Measurements from ENCODE around the gene SLC24A4. TPM values are rescaled to one million over a fixed set of nuclear protein-coding genes. Genes with fewer than 3 reads are reported as not detected.

The SLC24A4 gene
- total RNA-seq, 3 donors from 2014 or later = 0.15 to 0.96 TPM; not detected in 1

GRCh38 chr14:92309968-92310530 lies 12.9 kb upstream of the SLC24A4 start:
- TF ChIP-seq CTCF (IDR thresholded peaks at IDR 0.05) = no peak
- TF ChIP-seq POLR2AphosphoS5 (IDR thresholded peaks at IDR 0.05) = no peak
- TF ChIP-seq POLR2A (IDR thresholded peaks at IDR 0.05) = no peak
- DNase-seq (ENCODE audit: low spot score in 2 of 2) = no peak

GRCh38 chr14:92310776-92311375 lies 12.1 kb upstream of the SLC24A4 start:
- H3K4me3 ChIP-seq = no peak overlapping the region
- no peaks in the 10 kb centered on the region for H3K36me3 ChIP-seq
- TF ChIP-seq POLR2AphosphoS5 (IDR thresholded peaks at IDR 0.05) (no peak), POLR2A (IDR thresholded peaks at IDR 0.05) (no peak), CTCF (IDR thresholded peaks at IDR 0.05) (no peak)
- no peaks in the 10 kb centered on the region for H3K27me3 ChIP-seq
- no peak for DNase-seq (ENCODE audit: low spot score in 2 of 2)
- H3K4me1 ChIP-seq = no peaks in the 10 kb centered on the region
- intact Hi-C loops (cut with DNase I; ENCODE audit: low total_unique reads) = no loop called here
- peaks cover 0 to 3% of the 10 kb centered on the region in 2 donors for H3K9me3 ChIP-seq
- no peak overlapping the region for H3K27ac ChIP-seq

More at GRCh38 chr14:92309968-92310530, 12.9 kb upstream of the SLC24A4 start:
- peaks cover 0 to 3% of the 10 kb centered on the region in 2 donors for H3K9me3 ChIP-seq
- H3K36me3 ChIP-seq = no peaks in the 10 kb centered on the region
- no peaks in the 10 kb centered on the region for H3K4me1 ChIP-seq
- no peak overlapping the region for H3K27ac ChIP-seq
- no peak overlapping the region for H3K4me3 ChIP-seq
- intact Hi-C loops (cut with DNase I; ENCODE audit: low total_unique reads) = no loop called here
- no peaks in the 10 kb centered on the region for H3K27me3 ChIP-seq

GRCh38 chr14:92314182-92314581 lies 8.8 kb upstream of the SLC24A4 start:
- Histone ChIP-seq H3K36me3 (no peaks in the 10 kb centered on the region), H3K4me3 (no peak overlapping the region), H3K27ac (no peak overlapping the region), H3K9me3 (peaks cover 0 to 3% of the 10 kb centered on the region in 2 donors), H3K27me3 (peaks cover 0 to 4% of the 10 kb centered on the region in 2 donors), H3K4me1 (no peaks in the 10 kb centered on the region)
- TF ChIP-seq POLR2A (IDR thresholded peaks at IDR 0.05) (no peak), POLR2AphosphoS5 (IDR thresholded peaks at IDR 0.05) (no peak), CTCF (IDR thresholded peaks at IDR 0.05) (no peak)
- no peak for DNase-seq (ENCODE audit: low spot score in 2 of 2)
- intact Hi-C loops (cut with DNase I; ENCODE audit: low total_unique reads) = no loop called here

- TF ChIP-seq POLR2AphosphoS5 (IDR thresholded peaks at IDR 0.05) = no peak
- no peak for TF ChIP-seq POLR2A (IDR thresholded peaks at IDR 0.05)
- TF ChIP-seq CTCF (IDR thresholded peaks at IDR 0.05) = no peak
- intact Hi-C loops (cut with DNase I; ENCODE audit: low total_unique reads) = no loop called here
- peaks cover 0 to 5% of the 10 kb centered on the region in 2 donors for H3K27me3 ChIP-seq
- no peaks in the 10 kb centered on the region for H3K4me1 ChIP-seq
- no peak for DNase-seq (ENCODE audit: low spot score in 2 of 2)
- no peak overlapping the region for H3K4me3 ChIP-seq
- peaks cover 0 to 3% of the 10 kb centered on the region in 2 donors for H3K9me3 ChIP-seq
- no peak overlapping the region for H3K27ac ChIP-seq
- no peaks in the 10 kb centered on the region for H3K36me3 ChIP-seq
Measured at GRCh38 chr14:92315050-92315805, 7.7 kb upstream of the SLC24A4 start.

GRCh38 chr14:92316176-92316575 lies 6.8 kb upstream of the SLC24A4 start:
- intact Hi-C loops (cut with DNase I; ENCODE audit: low total_unique reads) = no loop called here
- TF ChIP-seq POLR2AphosphoS5 (IDR thresholded peaks at IDR 0.05) (no peak), CTCF (IDR thresholded peaks at IDR 0.05) (no peak), POLR2A (IDR thresholded peaks at IDR 0.05) (no peak)
- H3K36me3 ChIP-seq = no peaks in the 10 kb centered on the region
- peaks cover 0 to 13% of the 10 kb centered on the region in 2 donors for H3K27me3 ChIP-seq
- H3K4me3 ChIP-seq = no peak overlapping the region
- H3K4me1 ChIP-seq = no peaks in the 10 kb centered on the region
- H3K27ac ChIP-seq = no peak overlapping the region
- H3K9me3 ChIP-seq = no peaks in the 10 kb centered on the region
- DNase-seq (ENCODE audit: low spot score in 2 of 2) = no peak

All from breast epithelium (tissue), 4 donors.